Mammary epithelial cell (primary cell): ENCODE results near the gene CALN1.

Experiments
- EZH2 ChIP-seq: IDR thresholded peaks from 2 replicates; pipeline ENCODE4 v1.6.1; 2012; ENCODE audit warnings: low read length, inconsistent platforms, borderline replicate concordance
- TF ChIP-seq, protein P1 (sequence below), 2 donors: IDR thresholded peaks in 1 of 2; conservative IDR thresholded peaks in 1 of 2; 2 replicates each; pipeline ENCODE4 v1.5.1; 2011 to 2012; ENCODE audit warnings: inconsistent platforms in 2 of 2, low read length in 2 of 2, mild to moderate bottlenecking in 2 of 2, control low read depth in 1 of 2, low read depth in 1 of 2; ENCODE audit not compliant: insufficient read depth in 1 of 2; ENCODE audit errors: extremely low read depth in 1 of 2

GRCh38 chr7:71770269-71770907 lies 641.8 kb downstream of the CALN1 start:
- TF ChIP-seq, protein P1, sequence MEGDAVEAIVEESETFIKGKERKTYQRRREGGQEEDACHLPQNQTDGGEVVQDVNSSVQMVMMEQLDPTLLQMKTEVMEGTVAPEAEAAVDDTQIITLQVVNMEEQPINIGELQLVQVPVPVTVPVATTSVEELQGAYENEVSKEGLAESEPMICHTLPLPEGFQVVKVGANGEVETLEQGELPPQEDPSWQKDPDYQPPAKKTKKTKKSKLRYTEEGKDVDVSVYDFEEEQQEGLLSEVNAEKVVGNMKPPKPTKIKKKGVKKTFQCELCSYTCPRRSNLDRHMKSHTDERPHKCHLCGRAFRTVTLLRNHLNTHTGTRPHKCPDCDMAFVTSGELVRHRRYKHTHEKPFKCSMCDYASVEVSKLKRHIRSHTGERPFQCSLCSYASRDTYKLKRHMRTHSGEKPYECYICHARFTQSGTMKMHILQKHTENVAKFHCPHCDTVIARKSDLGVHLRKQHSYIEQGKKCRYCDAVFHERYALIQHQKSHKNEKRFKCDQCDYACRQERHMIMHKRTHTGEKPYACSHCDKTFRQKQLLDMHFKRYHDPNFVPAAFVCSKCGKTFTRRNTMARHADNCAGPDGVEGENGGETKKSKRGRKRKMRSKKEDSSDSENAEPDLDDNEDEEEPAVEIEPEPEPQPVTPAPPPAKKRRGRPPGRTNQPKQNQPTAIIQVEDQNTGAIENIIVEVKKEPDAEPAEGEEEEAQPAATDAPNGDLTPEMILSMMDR (conservative IDR thresholded peaks at IDR 0.05 in 1 of 2, IDR thresholded peaks at IDR 0.05 in 1 of 2; ENCODE audit: extremely low read depth in 1 of 2, insufficient read depth in 1 of 2, low read depth in 1 of 2, low read length in 2 of 2) = no peak
- TF ChIP-seq EZH2 = no peak
